Measurements from ENCODE around the gene ITGBL1. TPM values are rescaled to one million over a fixed set of nuclear protein-coding genes. Genes with fewer than 3 reads are reported as not detected.

ITGBL1 gene
- total and polyA plus RNA-seq, 2 of the 8 experiments (the other 6 are each of a cell fraction or from before 2014, with no cell fraction given), result not detected

DNA sequence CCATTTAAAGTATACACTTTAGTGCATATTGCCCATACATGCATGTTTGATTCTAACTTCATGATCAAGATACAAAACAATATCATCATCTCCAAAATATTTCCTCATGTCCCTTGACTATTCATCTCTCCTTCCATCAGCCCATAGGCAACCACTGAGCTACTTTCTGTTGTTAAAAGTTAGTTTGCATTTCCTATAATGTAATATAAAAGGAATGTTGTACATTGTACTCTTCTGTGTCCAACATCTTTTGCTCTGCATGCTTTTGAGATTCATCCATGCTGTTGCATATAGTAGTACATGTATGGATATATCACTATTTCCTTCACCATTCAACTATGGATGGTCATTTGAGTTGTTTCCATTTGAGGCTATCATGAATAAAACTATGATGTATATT lies 74.7 kb downstream of the ITGBL1 start:
- H4K20me1 ChIP-seq (replicated peaks in 1 of 2; ENCODE audit: control insufficient read depth in 1 of 2, insufficient read depth in 2 of 2, low read length in 2 of 2), result no peaks in the 10 kb centered on the region
- no peak overlapping the region for H3K14ac ChIP-seq (ENCODE audit: insufficient read length)
- no peaks in the 10 kb centered on the region for H3K79me2 ChIP-seq (ENCODE audit: control insufficient read depth in 1 of 2, insufficient read depth in 2 of 2, low read length in 2 of 2)
- no peak overlapping the region for H2AFZ ChIP-seq (ENCODE audit: low read length)
- DNase-seq (ENCODE audit: low read depth in 1 of 2, low spot score in 2 of 2) (no peak), FAIRE-seq (no peak)
- H3K27ac ChIP-seq (ENCODE audit: low read depth, low read length), result no peak overlapping the region
- H3K4me1 ChIP-seq (replicated peaks in 1 of 4; ENCODE audit: control insufficient read depth in 3 of 4, insufficient read depth in 4 of 4, low read length in 3 of 4), result no peaks in the 10 kb centered on the region
- no peak overlapping the region for H3K18ac ChIP-seq (ENCODE audit: extremely low read depth, low read length)
- no peaks in the 10 kb centered on the region for H3K23me2 ChIP-seq (ENCODE audit: low read depth, low read length)
- H2BK12ac ChIP-seq (ENCODE audit: low read depth, low read length), result no peak overlapping the region
- H2BK20ac ChIP-seq (ENCODE audit: low read length), result no peak overlapping the region
- no peaks in the 10 kb centered on the region for H3K79me1 ChIP-seq (ENCODE audit: low read depth, low read length)
- no peak overlapping the region for H4K5ac ChIP-seq (ENCODE audit: insufficient read length, low read depth, low read length)
- no peak overlapping the region for H2BK120ac ChIP-seq (replicated peaks; ENCODE audit: low read depth, low read length)
- no peaks in the 10 kb centered on the region for H3K27me3 ChIP-seq (replicated peaks in 1 of 4; ENCODE audit: control insufficient read depth in 3 of 4, extremely low read depth in 1 of 4, insufficient read depth in 3 of 4, low read length in 3 of 4)
- no peak overlapping the region for H2AK5ac ChIP-seq (ENCODE audit: low read depth, low read length)
- ChIA-PET CTCF (ENCODE audit: partially characterized antibody) (interaction anchor here (0.7 kb wide), 1 partner anchor 18 kb away, joined by 3 read pairs; no protein-coding TSS in a partner anchor), POLR2A (ENCODE audit: partially characterized antibody) (no interaction called here)
- H3K36me3 ChIP-seq (ENCODE audit: control insufficient read depth in 2 of 4, insufficient read depth in 4 of 4, low read length in 3 of 4), result no peaks in the 10 kb centered on the region
- no peak overlapping the region for H3K23ac ChIP-seq (ENCODE audit: insufficient read length)
- H2BK15ac ChIP-seq (ENCODE audit: low read length), result no peak overlapping the region
- H3K9ac ChIP-seq (replicated peaks in 1 of 4; ENCODE audit: extremely low read depth in 1 of 4, low read depth in 3 of 4, low read length in 3 of 4), result no peak overlapping the region
- no peak overlapping the region for H3K4me3 ChIP-seq (ENCODE audit: extremely low read depth in 1 of 4, insufficient read depth in 2 of 4, low read depth in 3 of 4, low read length in 4 of 4)
- no peaks in the 10 kb centered on the region for H3K9me3 ChIP-seq (ENCODE audit: insufficient read depth in 2 of 2, low read depth in 1 of 2, low read length in 1 of 2)
- no peak overlapping the region for H4K91ac ChIP-seq (replicated peaks; ENCODE audit: insufficient read length, low read length)
- TF ChIP-seq SIX5 (IDR thresholded peaks at IDR 0.05; ENCODE audit: low read depth, low read length), result no peak
- no peak for TF ChIP-seq SAP30 (IDR thresholded peaks at IDR 0.05; ENCODE audit: insufficient read depth, insufficient replicate concordance, low read length)
- H3K4me2 ChIP-seq (ENCODE audit: insufficient read depth in 1 of 2, low read depth in 2 of 2, low read length in 2 of 2), result no peak overlapping the region
- no peak overlapping the region for H3K56ac ChIP-seq (replicated peaks; ENCODE audit: insufficient read length, low read depth, low read length)
- no peak overlapping the region for H2BK5ac ChIP-seq (ENCODE audit: low read depth, low read length)
- no peak overlapping the region for H4K8ac ChIP-seq (ENCODE audit: extremely low read depth, insufficient read depth, low read length)
- H3K4ac ChIP-seq (replicated peaks; ENCODE audit: insufficient read length, low read depth, low read length), result no peak overlapping the region
